A549 treated with ZK216348 at 1 μM for 4 hours (cell line): ENCODE data around the gene SMIM10. TPM values are rescaled to one million over a fixed set of nuclear protein-coding genes. Genes with fewer than 3 reads are reported as not detected.

ENCODE experiments used
- total RNA-seq: library from RNA; stranded (reverse); fragments of 200-300 nt; extraction: Qiagen RNA extraction; gene quantifications from 5 replicates; pipeline ENCODE4 v1.2.3, GENCODE V29; 2022; ENCODE audit warnings: low read depth

SMIM10 gene
- 0.09 to 0.18 TPM (median 0.15 TPM) in 4 of 5 replicates, not detected in the other for total RNA-seq

GRCh38 chrX:134990801-134991481 lies at the start of gene SMIM10:
SMIM10 (plus strand) TSS chrX:134990991; CDS start chrX:134991096, 105 bp downstream.

Other genes with a start within 250 kb of the SMIM10 start
- 20.5 to 31.3 TPM (median 27.7 TPM) in 5 replicates for gene PABIR2, start 193.8 kb upstream of the SMIM10 start, total RNA-seq
- 15.2 to 30.8 TPM (median 20.1 TPM) in 5 replicates for gene MOSPD1, start 75.7 kb upstream of the SMIM10 start, total RNA-seq
- gene RTL8B, start 31.6 kb downstream of the SMIM10 start, total RNA-seq, result 7.9 to 9.7 TPM (median 9.2 TPM) in 5 replicates
- gene RTL8C, start 41.4 kb downstream of the SMIM10 start, total RNA-seq, result 117 to 231 TPM (median 196 TPM) in 5 replicates
- 145 to 186 TPM (median 181 TPM) in 5 replicates for gene RTL8A, start 61.1 kb downstream of the SMIM10 start, total RNA-seq
- gene SMIM10L2B, start 107.7 kb downstream of the SMIM10 start, total RNA-seq, result 0.09 to 0.14 TPM in 2 of 5 replicates, not detected in the others
- gene ETDB, start 129.5 kb downstream of the SMIM10 start, total RNA-seq, result not detected in 5 replicates
- gene CT55, start 180.4 kb downstream of the SMIM10 start, total RNA-seq, result not detected in 5 replicates